Transverse colon (tissue), 4 donors: ENCODE results near the gene CORO2B.

Experiments used
- EP300 ChIP-seq: sonication (generic); formaldehyde crosslinking; IDR thresholded peaks from one replicate; pipeline ENCODE4 v1.6.1; 2017; ENCODE audit warnings: antibody characterized with exemption, low read depth
- POLR2A ChIP-seq: fragments of 450-650 bp; IDR thresholded peaks from one replicate; pipeline ENCODE4 v1.6.1; 2016; ENCODE audit warnings: antibody characterized with exemption, mild to moderate bottlenecking, moderate library complexity
- POLR2AphosphoS5 ChIP-seq, 3 donors: sonication (generic); formaldehyde crosslinking; IDR thresholded peaks; one replicate each; pipeline ENCODE4 v1.6.1; 2016; ENCODE audit warnings: antibody characterized with exemption in 3 of 3
- TF ChIP-seq, protein P1 (sequence below), 5 experiments: fragments of 200-600 bp in 3 of 5; fragments of 450-650 bp in 2 of 5; sonication (generic) in 3 of 5; IDR thresholded peaks; 1 replicate in 2 of 5; 2 replicates in 3 of 5; pipeline ENCODE4 v1.5.1; 2016 to 2017; ENCODE audit warnings: antibody characterized with exemption in 5 of 5, inconsistent platforms in 3 of 5, mild to moderate bottlenecking in 2 of 5, moderate library complexity in 1 of 5

GRCh38 chr15:68718468-68718867 lies 139.7 kb downstream of the CORO2B start:
- TF ChIP-seq, protein P1, sequence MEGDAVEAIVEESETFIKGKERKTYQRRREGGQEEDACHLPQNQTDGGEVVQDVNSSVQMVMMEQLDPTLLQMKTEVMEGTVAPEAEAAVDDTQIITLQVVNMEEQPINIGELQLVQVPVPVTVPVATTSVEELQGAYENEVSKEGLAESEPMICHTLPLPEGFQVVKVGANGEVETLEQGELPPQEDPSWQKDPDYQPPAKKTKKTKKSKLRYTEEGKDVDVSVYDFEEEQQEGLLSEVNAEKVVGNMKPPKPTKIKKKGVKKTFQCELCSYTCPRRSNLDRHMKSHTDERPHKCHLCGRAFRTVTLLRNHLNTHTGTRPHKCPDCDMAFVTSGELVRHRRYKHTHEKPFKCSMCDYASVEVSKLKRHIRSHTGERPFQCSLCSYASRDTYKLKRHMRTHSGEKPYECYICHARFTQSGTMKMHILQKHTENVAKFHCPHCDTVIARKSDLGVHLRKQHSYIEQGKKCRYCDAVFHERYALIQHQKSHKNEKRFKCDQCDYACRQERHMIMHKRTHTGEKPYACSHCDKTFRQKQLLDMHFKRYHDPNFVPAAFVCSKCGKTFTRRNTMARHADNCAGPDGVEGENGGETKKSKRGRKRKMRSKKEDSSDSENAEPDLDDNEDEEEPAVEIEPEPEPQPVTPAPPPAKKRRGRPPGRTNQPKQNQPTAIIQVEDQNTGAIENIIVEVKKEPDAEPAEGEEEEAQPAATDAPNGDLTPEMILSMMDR (IDR thresholded peaks at IDR 0.05): no peak
- TF ChIP-seq POLR2A (no peak), POLR2AphosphoS5 (IDR thresholded peaks at IDR 0.05) (no peak), EP300 (no peak)
